IMR-90 (cell line): ENCODE results near the gene PTCH1. TPM values are rescaled to one million over a fixed set of nuclear protein-coding genes. Genes with fewer than 3 reads are reported as not detected.

ENCODE experiments used
- ATAC-seq: fragments of 200-7000 bp; cut with Tn5 transposase; 2 replicates; pipeline ENCODE4 v1.9.1; 2020; ENCODE audit warnings: low read depth, mild to moderate bottlenecking, moderate library complexity
- BruUV-seq: library from RNA; stranded (reverse); fragments of 400-500 nt; replicated peaks from 2 replicates; lab custom pipeline; 2021; lab: Mats Ljungman, UMichigan
- CTCF ChIA-PET: fragments of 300-600 bp; formaldehyde crosslinking; extraction: SDS; loops from one replicate; lab custom pipeline; 2021; ENCODE audit warnings: antibody characterized with exemption; lab: Yijun Ruan, JAX
- POLR2A ChIA-PET: fragments of 300-600 bp; sonication (Branson Sonifier 250); formaldehyde crosslinking; loops from one replicate; lab custom pipeline; 2022; ENCODE audit warnings: antibody characterized with exemption; ENCODE audit not compliant: unreplicated experiment; lab: Charles Lee
- DNase-seq: peaks from one replicate; pipeline ENCODE4 v3.0.0; 2013
- H2AFZ ChIP-seq: replicated peaks from 2 replicates; pipeline ENCODE3; 2013; ENCODE audit warnings: low read length, mild to moderate bottlenecking; ENCODE audit not compliant: poor library complexity
- H2AK5ac ChIP-seq: 2 replicates; pipeline ENCODE4 v1.6.1; 2013; ENCODE audit warnings: low read depth, low read length, inconsistent platforms
- H2AK9ac ChIP-seq: replicated peaks from 2 replicates; pipeline ENCODE3; 2013; ENCODE audit warnings: mild to moderate bottlenecking, low read depth, low read length, moderate library complexity; ENCODE audit not compliant: poor library complexity
- H2BK120ac ChIP-seq: 2 replicates; pipeline ENCODE4 v1.6.1; 2013; ENCODE audit warnings: low read depth, low read length, inconsistent platforms
- H2BK15ac ChIP-seq: 3 replicates; pipeline ENCODE4 v1.6.1; 2013; ENCODE audit warnings: low read depth, low read length, inconsistent platforms
- H2BK20ac ChIP-seq: 2 replicates; pipeline ENCODE4 v1.6.1; 2013; ENCODE audit warnings: low read depth, mild to moderate bottlenecking, inconsistent platforms, low read length, moderate library complexity
- H2BK5ac ChIP-seq: 2 replicates; pipeline ENCODE4 v1.6.1; 2013; ENCODE audit warnings: mild to moderate bottlenecking, low read depth, low read length, inconsistent platforms; ENCODE audit not compliant: poor library complexity, severe bottlenecking
- H3K14ac ChIP-seq: replicated peaks from 2 replicates; pipeline ENCODE4 v1.6.1; 2013; ENCODE audit warnings: low read depth, low read length, inconsistent platforms
- H3K18ac ChIP-seq: 2 replicates; pipeline ENCODE4 v1.6.1; 2013; ENCODE audit warnings: low read depth, low read length, control low read depth
- H3K23ac ChIP-seq: 2 replicates; pipeline ENCODE4 v1.6.1; 2013; ENCODE audit warnings: low read depth, low read length, inconsistent platforms
- H3K27ac ChIP-seq: 2 replicates; pipeline ENCODE4 v1.5.1; 2013; ENCODE audit warnings: mild to moderate bottlenecking, control low read depth, low read length; ENCODE audit not compliant: insufficient read depth
- H3K27me3 ChIP-seq: 2 replicates; pipeline ENCODE4 v1.6.1; 2013; ENCODE audit warnings: low read length; ENCODE audit not compliant: control insufficient read depth, insufficient read depth
- H3K36me3 ChIP-seq: 2 replicates; pipeline ENCODE4 v1.6.1; 2013; ENCODE audit warnings: low read length, mixed read lengths; ENCODE audit not compliant: control insufficient read depth, insufficient read depth
- H3K4ac ChIP-seq: 2 replicates; pipeline ENCODE4 v1.6.1; 2013; ENCODE audit warnings: low read depth, low read length, inconsistent platforms
- H3K4me1 ChIP-seq: 2 replicates; pipeline ENCODE4 v1.6.1; 2013; ENCODE audit warnings: low read length, mixed read lengths; ENCODE audit not compliant: control insufficient read depth, insufficient read depth
- H3K4me2 ChIP-seq: 2 replicates; pipeline ENCODE4 v1.6.1; 2013; ENCODE audit warnings: low read depth, mild to moderate bottlenecking, control low read depth, low read length, moderate library complexity
- H3K4me3 ChIP-seq: 2 replicates; pipeline ENCODE4 v1.5.1; 2013; ENCODE audit warnings: low read depth, mild to moderate bottlenecking, control low read depth, low read length, moderate library complexity; ENCODE audit not compliant: insufficient read depth
- H3K56ac ChIP-seq: 2 replicates; pipeline ENCODE4 v1.6.1; 2013; ENCODE audit warnings: low read length, inconsistent platforms; ENCODE audit not compliant: insufficient read depth; ENCODE audit errors: extremely low read depth
- H3K79me1 ChIP-seq, 2 experiments: 2 replicates each; pipeline ENCODE4 v1.6.1; 2013; ENCODE audit warnings: low read length in 2 of 2, inconsistent platforms in 1 of 2, low read depth in 1 of 2
- H3K9ac ChIP-seq: 2 replicates; pipeline ENCODE4 v1.6.1; 2013; ENCODE audit warnings: low read depth, low read length, control low read depth
- H3K9me1 ChIP-seq: 2 replicates; pipeline ENCODE4 v1.6.1; 2013; ENCODE audit warnings: low read length, inconsistent platforms; ENCODE audit not compliant: insufficient read depth
- H3K9me3 ChIP-seq: 2 replicates; pipeline ENCODE4 v1.6.1; 2013; ENCODE audit warnings: low read length; ENCODE audit not compliant: control insufficient read depth, insufficient read depth
- H4K20me1 ChIP-seq: 2 replicates; pipeline ENCODE4 v1.6.1; 2013; ENCODE audit warnings: low read length, inconsistent platforms; ENCODE audit not compliant: insufficient read depth
- H4K5ac ChIP-seq: 2 replicates; pipeline ENCODE4 v1.6.1; 2013; ENCODE audit warnings: mild to moderate bottlenecking, low read depth, low read length, control low read depth
- H4K8ac ChIP-seq, 2 experiments: 2 replicates each; pipeline ENCODE4 v1.6.1; 2013; ENCODE audit warnings: low read depth in 2 of 2, low read length in 2 of 2, control low read depth in 1 of 2, inconsistent platforms in 1 of 2
- H4K91ac ChIP-seq: 2 replicates; pipeline ENCODE4 v1.6.1; 2013; ENCODE audit warnings: low read depth, low read length, inconsistent platforms; ENCODE audit not compliant: insufficient read depth
- BHLHE40 ChIP-seq: fragments of 150-350 bp; IDR thresholded peaks from 2 replicates; pipeline ENCODE4 v1.6.1; 2016; ENCODE audit warnings: mild to moderate bottlenecking, low read depth, low read length
- CEBPB ChIP-seq: IDR thresholded peaks from 2 replicates; pipeline ENCODE4 v1.6.1; 2012; ENCODE audit warnings: low read depth, low read length, improper control_type of control experiment
- CHD1 ChIP-seq: IDR thresholded peaks from 2 replicates; pipeline ENCODE4 v1.6.1; 2012; ENCODE audit warnings: low read depth, low read length, improper control_type of control experiment
- FOS ChIP-seq: fragments of 150-350 bp; IDR thresholded peaks from 2 replicates; pipeline ENCODE4 v1.6.1; 2016; ENCODE audit warnings: low read depth, low read length
- MAFK ChIP-seq: IDR thresholded peaks from 2 replicates; pipeline ENCODE4 v1.6.1; 2012; ENCODE audit warnings: low read depth, low read length, improper control_type of control experiment
- MAZ ChIP-seq: IDR thresholded peaks from 2 replicates; pipeline ENCODE4 v1.6.1; 2012; ENCODE audit warnings: low read depth, mild to moderate bottlenecking, low read length, improper control_type of control experiment, moderate library complexity, borderline replicate concordance
- MXI1 ChIP-seq: IDR thresholded peaks from 2 replicates; pipeline ENCODE4 v1.6.1; 2012; ENCODE audit warnings: low read depth, mild to moderate bottlenecking, low read length, moderate library complexity, borderline replicate concordance
- NFE2L2 ChIP-seq: fragments of 150-350 bp; IDR thresholded peaks from 2 replicates; pipeline ENCODE4 v1.6.1; 2016; ENCODE audit warnings: low read depth, mild to moderate bottlenecking, low read length
- POLR2A ChIP-seq: IDR thresholded peaks from 2 replicates; pipeline ENCODE4 v1.6.1; 2012; ENCODE audit warnings: mild to moderate bottlenecking, low read depth, low read length
- RAD21 ChIP-seq: IDR thresholded peaks from 2 replicates; pipeline ENCODE4 v1.6.1; 2012; ENCODE audit warnings: low read length, improper control_type of control experiment
- RCOR1 ChIP-seq: IDR thresholded peaks from 2 replicates; pipeline ENCODE4 v1.6.1; 2012; ENCODE audit warnings: mild to moderate bottlenecking, low read length, improper control_type of control experiment; ENCODE audit not compliant: insufficient replicate concordance
- RFX5 ChIP-seq: IDR thresholded peaks from 2 replicates; pipeline ENCODE4 v1.8.0; 2012; ENCODE audit warnings: low read depth, mild to moderate bottlenecking, low read length, moderate library complexity
- SMC3 ChIP-seq: fragments of 150-350 bp; IDR thresholded peaks from 2 replicates; pipeline ENCODE4 v1.6.1; 2016; ENCODE audit warnings: low read depth, mild to moderate bottlenecking, antibody characterized with exemption, low read length, moderate library complexity
- WGBS, 2 experiments: methylation state at CpG; one replicate each; pipeline versions ENCODE4 v1.1.5 to v1.1.7; 2013; ENCODE audit warnings: missing lambda C conversion rate in 2 of 2; ENCODE audit not compliant: insufficient read length in 1 of 2; ENCODE audit errors: extremely low coverage in 2 of 2; 5-methylcytosine and 5-hydroxymethylcytosine counted together
- dilution Hi-C: fragments of 300-500 bp; cut with HindIII; formaldehyde crosslinking; loops from one replicate; pipeline ENCODE4 v1.14.3; 2018; ENCODE audit warnings: low sequenced_read_pairs; ENCODE audit not compliant: unreplicated experiment
- in situ Hi-C: fragments of 300-500 bp; cut with MboI; formaldehyde crosslinking; loops from 3 replicates; pipeline ENCODE4 v1.14.3; 2019; ENCODE audit warnings: low sequenced_read_pairs, inconsistent platforms, mixed read lengths
- intact Hi-C: fragments of 100-400 bp; cut with micrococcal nuclease; formaldehyde crosslinking; loops from 2 replicates; pipeline ENCODE4 v1.10.0; 2022
- polyA plus RNA-seq, 3 experiments: library from polyadenylated mRNA; depleted of rRNA; stranded (reverse); fragments of >200 nt; gene quantifications; 2 replicates each; pipeline ENCODE4 v1.2.3, GENCODE V29; 2012; ENCODE audit warnings: low replicate concordance in 1 of 3
- total RNA-seq: library from RNA; depleted of rRNA; stranded (reverse); fragments of >200 nt; gene quantifications from 2 replicates; pipeline ENCODE4 v1.2.3, GENCODE V29; 2012
- TF ChIP-seq, protein P1 (sequence below): conservative IDR thresholded peaks from 2 replicates; pipeline ENCODE4 v1.5.1; 2012; ENCODE audit warnings: mild to moderate bottlenecking, low read depth, low read length, improper control_type of control experiment
- TF ChIP-seq, protein P2 (sequence below): fragments of 150-350 bp; IDR thresholded peaks from 2 replicates; pipeline ENCODE4 v1.6.1; 2016; ENCODE audit warnings: low read depth, mild to moderate bottlenecking, low read length, moderate library complexity, borderline replicate concordance
- TF ChIP-seq, protein P3 (sequence below): fragments of 150-350 bp; IDR thresholded peaks from 2 replicates; pipeline ENCODE4 v1.6.1; 2017; ENCODE audit warnings: mild to moderate bottlenecking, antibody characterized with exemption, low read length, low read depth

The PTCH1 gene
- total and polyA plus RNA-seq, 2 of the 4 experiments (the other 2 are of a cell fraction): 4.1 to 5.0 TPM

DNA sequence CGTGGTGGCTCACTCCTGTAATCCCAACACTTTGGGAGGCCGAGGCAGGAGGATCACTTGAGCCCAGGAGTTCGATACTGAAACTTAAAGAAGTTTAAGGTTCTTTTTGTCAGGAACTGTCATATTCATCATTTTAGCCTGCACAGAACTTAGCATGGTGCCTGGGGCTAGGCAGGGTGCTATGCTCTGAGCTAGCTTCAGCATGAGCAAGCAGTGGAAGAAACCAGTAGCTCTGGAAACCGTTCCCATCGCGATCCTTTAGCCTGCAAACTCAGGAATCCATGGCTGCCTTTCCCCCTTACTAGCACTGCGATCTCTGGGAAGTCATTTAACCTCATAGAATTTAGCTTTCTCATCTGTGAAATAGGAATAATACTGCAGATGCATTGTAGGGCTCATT is 80.4 kb downstream of the PTCH1 start:
- Histone ChIP-seq H2AFZ (no peak overlapping the region), H2BK15ac (no peak overlapping the region), H3K9me1 (no peaks in the 10 kb centered on the region), H3K36me3 (no peaks in the 10 kb centered on the region), H2BK20ac (no peak overlapping the region), H3K4me1 (no peaks in the 10 kb centered on the region), H3K79me1 (no peaks in the 10 kb centered on the region), H3K9ac (no peak overlapping the region), H3K27me3 (no peaks in the 10 kb centered on the region), H3K56ac (no peak overlapping the region), H3K18ac (no peak overlapping the region), H3K4me2 (no peak overlapping the region), H3K23ac (no peak overlapping the region), H3K14ac (no peak overlapping the region), H2AK9ac (no peak overlapping the region), H3K9me3 (no peaks in the 10 kb centered on the region), H2BK5ac (no peak overlapping the region), H4K20me1 (no peaks in the 10 kb centered on the region), H3K4me3 (no peak overlapping the region), H4K8ac (no peak overlapping the region), H4K91ac (no peak overlapping the region), H3K4ac (no peak overlapping the region), H2AK5ac (no peak overlapping the region), H2BK120ac (no peak overlapping the region), H3K27ac (no peak overlapping the region), H4K5ac (no peak overlapping the region)
- no TSS peak for BruUV-seq
- ATAC-seq (no peak), DNase-seq (no peak)
- POLR2A ChIA-PET: no interaction called here
- CTCF ChIA-PET: no interaction called here
- TF ChIP-seq SMC3: no peak
- no peak for TF ChIP-seq RCOR1
- TF ChIP-seq, protein P1, sequence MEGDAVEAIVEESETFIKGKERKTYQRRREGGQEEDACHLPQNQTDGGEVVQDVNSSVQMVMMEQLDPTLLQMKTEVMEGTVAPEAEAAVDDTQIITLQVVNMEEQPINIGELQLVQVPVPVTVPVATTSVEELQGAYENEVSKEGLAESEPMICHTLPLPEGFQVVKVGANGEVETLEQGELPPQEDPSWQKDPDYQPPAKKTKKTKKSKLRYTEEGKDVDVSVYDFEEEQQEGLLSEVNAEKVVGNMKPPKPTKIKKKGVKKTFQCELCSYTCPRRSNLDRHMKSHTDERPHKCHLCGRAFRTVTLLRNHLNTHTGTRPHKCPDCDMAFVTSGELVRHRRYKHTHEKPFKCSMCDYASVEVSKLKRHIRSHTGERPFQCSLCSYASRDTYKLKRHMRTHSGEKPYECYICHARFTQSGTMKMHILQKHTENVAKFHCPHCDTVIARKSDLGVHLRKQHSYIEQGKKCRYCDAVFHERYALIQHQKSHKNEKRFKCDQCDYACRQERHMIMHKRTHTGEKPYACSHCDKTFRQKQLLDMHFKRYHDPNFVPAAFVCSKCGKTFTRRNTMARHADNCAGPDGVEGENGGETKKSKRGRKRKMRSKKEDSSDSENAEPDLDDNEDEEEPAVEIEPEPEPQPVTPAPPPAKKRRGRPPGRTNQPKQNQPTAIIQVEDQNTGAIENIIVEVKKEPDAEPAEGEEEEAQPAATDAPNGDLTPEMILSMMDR: no peak
- no peak for TF ChIP-seq NFE2L2
- no peak for TF ChIP-seq CEBPB
- no peak for TF ChIP-seq POLR2A
- TF ChIP-seq MAZ: no peak
- no peak for TF ChIP-seq CHD1
- TF ChIP-seq, protein P2, sequence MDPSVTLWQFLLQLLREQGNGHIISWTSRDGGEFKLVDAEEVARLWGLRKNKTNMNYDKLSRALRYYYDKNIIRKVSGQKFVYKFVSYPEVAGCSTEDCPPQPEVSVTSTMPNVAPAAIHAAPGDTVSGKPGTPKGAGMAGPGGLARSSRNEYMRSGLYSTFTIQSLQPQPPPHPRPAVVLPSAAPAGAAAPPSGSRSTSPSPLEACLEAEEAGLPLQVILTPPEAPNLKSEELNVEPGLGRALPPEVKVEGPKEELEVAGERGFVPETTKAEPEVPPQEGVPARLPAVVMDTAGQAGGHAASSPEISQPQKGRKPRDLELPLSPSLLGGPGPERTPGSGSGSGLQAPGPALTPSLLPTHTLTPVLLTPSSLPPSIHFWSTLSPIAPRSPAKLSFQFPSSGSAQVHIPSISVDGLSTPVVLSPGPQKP: no peak
- no peak for TF ChIP-seq RFX5
- TF ChIP-seq BHLHE40: no peak
- TF ChIP-seq, protein P3, sequence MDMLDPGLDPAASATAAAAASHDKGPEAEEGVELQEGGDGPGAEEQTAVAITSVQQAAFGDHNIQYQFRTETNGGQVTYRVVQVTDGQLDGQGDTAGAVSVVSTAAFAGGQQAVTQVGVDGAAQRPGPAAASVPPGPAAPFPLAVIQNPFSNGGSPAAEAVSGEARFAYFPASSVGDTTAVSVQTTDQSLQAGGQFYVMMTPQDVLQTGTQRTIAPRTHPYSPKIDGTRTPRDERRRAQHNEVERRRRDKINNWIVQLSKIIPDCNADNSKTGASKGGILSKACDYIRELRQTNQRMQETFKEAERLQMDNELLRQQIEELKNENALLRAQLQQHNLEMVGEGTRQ: no peak
- TF ChIP-seq RAD21: no peak
- no peak for TF ChIP-seq FOS
- no peak for TF ChIP-seq MXI1
- TF ChIP-seq MAFK: no peak
- 88% methylated on average over 3 of the region's 7 CpGs; no CpG with 5 or more reads in 1 of the 2 experiments for WGBS, 2 experiments
- intact Hi-C loops: no loop called here
- dilution Hi-C loops: no loop called here
- in situ Hi-C loops: no loop called here
